GM18519 (cell line): ENCODE results near the gene MED23.

Experiments used
- ATAC-seq: cut with Tn5 transposase; IDR thresholded peaks from one replicate; pipeline ENCODE4 v1.9.1; 2021; ENCODE audit warnings: mild to moderate bottlenecking, moderate library complexity; ENCODE audit not compliant: unreplicated experiment, low FRiP score

MED23 gene

GRCh38 chr6:131524695-131525336, 103.2 kb downstream of the MED23 start:
- ATAC-seq, result no peak

- no peak for ATAC-seq
Observed at GRCh38 chr6:131523988-131524673, 103.9 kb downstream of the MED23 start.
